Measurements from ENCODE around the gene SPINK2. TPM values are rescaled to one million over a fixed set of nuclear protein-coding genes. Genes with fewer than 3 reads are reported as not detected.

Gene SPINK2, protein sequence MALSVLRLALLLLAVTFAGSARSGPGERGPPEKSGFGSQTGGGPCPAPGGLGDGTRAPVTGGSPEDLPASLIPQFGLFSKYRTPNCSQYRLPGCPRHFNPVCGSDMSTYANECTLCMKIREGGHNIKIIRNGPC
- 1 to 10 TPM in 1 of 8 experiments, under 1 TPM in 1, not detected in 6; 0.81 to 3.4 TPM for total RNA-seq

DNA sequence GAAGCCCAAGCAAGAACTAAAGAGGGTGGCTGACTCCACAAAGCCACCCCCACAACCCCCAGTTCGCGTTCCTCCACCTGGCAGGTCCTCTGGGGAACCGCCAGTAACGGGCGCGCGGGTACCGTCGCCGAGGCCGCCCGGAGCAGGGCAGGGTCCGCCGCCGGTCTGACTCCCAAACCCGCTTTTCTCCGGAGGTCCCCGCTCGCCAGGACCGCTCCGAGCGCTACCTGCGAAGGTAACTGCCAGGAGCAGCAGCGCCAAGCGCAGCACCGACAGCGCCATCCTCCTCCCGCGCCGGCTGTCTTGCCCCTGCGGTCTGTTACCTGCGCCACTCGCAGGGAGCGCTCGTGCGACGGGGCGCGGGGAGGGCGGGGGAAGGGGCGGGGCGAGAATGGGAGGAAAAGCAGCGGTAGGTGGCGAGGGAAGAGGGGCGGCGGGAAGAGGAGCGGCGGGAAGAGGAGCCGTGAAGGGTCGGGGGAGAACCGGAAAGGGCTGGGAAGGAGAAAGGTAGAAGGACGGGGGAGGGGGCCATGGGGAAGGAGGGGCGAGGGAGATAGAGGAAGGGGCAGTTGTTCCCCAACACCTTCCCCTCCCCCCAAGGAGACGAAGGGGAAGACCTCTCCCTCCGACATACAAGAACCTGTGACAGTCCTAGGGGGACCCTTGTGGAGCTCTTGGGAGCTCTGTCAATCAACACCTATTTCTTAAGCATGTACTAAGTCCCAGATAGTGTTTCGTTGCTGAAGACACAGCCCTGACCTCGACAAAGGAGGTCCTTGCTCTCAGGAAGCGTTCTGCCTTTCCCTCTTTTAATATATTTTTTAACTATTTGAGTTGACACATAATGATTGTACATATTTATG lies at the start of gene SPINK2:
Gene SPINK2 (minus strand): TSS at position 321 of the 863 bp plus-strand sequence. CDS start 39 bp downstream, at position 282.
- in situ Hi-C loops (cut with MboI; ENCODE audit: low pct_unique_long_range_greater_than_20kb in 2 of 9, low sequenced_read_pairs in 9 of 9, unreplicated experiment in 9 of 9) = loop anchor here in 1 of 9 experiments (25.0 kb wide), 1 partner anchor 259 kb away; no protein-coding TSS in a partner anchor
- ATAC-seq (replicated peaks in 6 of 8) = peak in 7 of 8 experiments; percentile 55 to 97 (median 85)
- peak within 1 kb of the TSS; percentile 20 to 48 (median 33) for H3K4me3 ChIP-seq
- no peaks in the 10 kb centered on the region for H3K4me1 ChIP-seq (replicated peaks in 1 of 2)
- H3K27ac ChIP-seq = no peak within 1 kb of the TSS
- WGBS, 10 experiments = 0 to 60% (median 29%) methylated on average over 1 to 3 of the region's 58 CpGs; no CpG with 5 or more reads in 5 of the 10 experiments

DNA sequence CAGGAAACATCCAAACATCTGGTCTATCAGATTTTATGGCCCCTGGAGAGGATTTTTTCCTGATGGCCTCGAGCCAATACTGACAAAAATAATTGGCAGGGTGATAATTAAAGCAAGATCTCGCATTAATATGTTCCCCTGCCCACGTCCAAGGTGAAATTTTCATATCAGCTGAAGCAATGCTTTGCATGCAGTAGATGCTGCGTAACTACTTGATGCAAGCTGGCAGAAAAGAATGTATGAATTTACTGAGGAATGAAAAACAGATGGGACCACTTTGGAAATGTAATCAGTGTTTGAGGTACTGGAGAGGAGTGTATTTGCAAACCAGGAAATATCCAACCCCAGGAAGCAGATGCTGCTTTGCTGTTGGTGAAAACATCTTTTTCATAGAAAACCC lies 49.4 kb upstream of the SPINK2 start:
- Histone ChIP-seq H3K4me1 (replicated peaks in 1 of 2) (peaks cover 4 to 8% of the 10 kb centered on the region in 2 donors), H3K27ac (no peak overlapping the region), H3K4me3 (no peak overlapping the region)
- ATAC-seq (replicated peaks in 6 of 8) = peak; percentile 27 to 95 (median 46)
- WGBS, 10 experiments = 0 to 80% (median 38%) methylated on average over 1 to 4 of the region's 4 CpGs; no CpG with 5 or more reads in 1 of the 10 experiments
- in situ Hi-C loops (cut with MboI; ENCODE audit: low pct_unique_long_range_greater_than_20kb in 2 of 9, low sequenced_read_pairs in 9 of 9, unreplicated experiment in 9 of 9) = no loop called here

DNA sequence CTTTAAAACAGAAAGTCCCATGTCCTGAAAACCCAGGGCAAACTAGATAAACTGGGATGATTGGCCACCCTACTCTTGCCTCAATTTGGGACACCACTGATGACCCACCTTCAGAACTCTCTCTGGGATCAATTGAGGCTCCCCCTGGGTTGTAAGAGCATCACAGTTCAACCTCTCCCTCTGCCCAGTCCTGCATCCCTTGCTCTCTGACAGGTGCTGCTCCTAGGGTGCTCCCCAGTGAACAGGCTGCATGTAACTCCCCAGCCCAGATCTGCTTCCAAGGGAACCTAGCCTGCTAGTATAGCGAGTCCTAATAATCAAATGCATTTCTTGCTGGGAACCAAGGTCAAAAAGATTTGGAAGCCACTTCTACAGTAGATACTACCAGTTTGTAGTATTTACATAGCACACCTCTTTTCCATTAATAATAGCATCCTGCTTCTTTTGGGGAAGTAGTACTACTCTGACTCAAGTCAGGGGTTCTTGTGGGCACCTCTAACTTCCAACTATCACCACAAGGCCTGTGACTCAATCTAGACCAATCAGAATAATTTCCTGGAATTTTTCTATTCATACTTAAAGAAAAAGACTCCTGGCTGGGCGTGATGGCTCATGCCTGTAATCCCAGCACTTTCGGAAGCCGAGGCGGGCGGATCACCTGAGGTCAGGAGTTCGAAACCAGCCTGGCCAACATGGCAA lies 42.1 kb upstream of the SPINK2 start:
- Histone ChIP-seq H3K27ac (no peak overlapping the region), H3K4me3 (no peak overlapping the region), H3K4me1 (replicated peaks in 1 of 2) (no peaks in the 10 kb centered on the region)
- WGBS, 10 experiments = 40 to 95% (median 92%) methylated on average over 1 to 5 of the region's 7 CpGs; no CpG with 5 or more reads in 4 of the 10 experiments
- ATAC-seq (replicated peaks in 6 of 8) = no peak
- in situ Hi-C loops (cut with MboI; ENCODE audit: low pct_unique_long_range_greater_than_20kb in 2 of 9, low sequenced_read_pairs in 9 of 9, unreplicated experiment in 9 of 9) = no loop called here

DNA sequence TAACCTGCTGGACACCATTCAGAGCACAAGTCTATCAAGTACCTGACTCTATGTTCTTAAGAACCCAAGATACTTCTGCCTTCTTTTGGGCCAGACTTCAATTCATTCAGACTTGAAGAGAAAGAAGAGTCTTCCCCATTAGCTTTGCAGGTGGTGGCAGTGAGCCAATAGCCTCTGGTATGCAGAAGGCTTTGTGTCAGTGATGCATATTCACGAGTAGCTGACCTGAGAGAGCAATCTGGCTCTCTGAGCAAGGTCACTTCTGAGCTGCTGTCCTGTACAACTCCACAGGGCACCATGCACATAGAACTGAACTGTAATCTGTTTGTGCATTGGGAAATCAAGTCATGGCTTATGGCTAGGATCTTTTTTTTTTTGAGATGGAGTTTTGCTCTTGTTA lies 39.9 kb upstream of the SPINK2 start:
- H3K27ac ChIP-seq = no peak overlapping the region
- H3K4me3 ChIP-seq = no peak overlapping the region
- WGBS, 10 experiments = 0 to 40% (median 33%) methylated on average over 1 of the region's 1 CpG; no CpG with 5 or more reads in 7 of the 10 experiments
- in situ Hi-C loops (cut with MboI; ENCODE audit: low pct_unique_long_range_greater_than_20kb in 2 of 9, low sequenced_read_pairs in 9 of 9, unreplicated experiment in 9 of 9) = no loop called here
- H3K4me1 ChIP-seq (replicated peaks in 1 of 2) = no peaks in the 10 kb centered on the region
- ATAC-seq (replicated peaks in 6 of 8) = peak in 4 of 8 experiments; percentile 19 to 64 (median 40)

DNA sequence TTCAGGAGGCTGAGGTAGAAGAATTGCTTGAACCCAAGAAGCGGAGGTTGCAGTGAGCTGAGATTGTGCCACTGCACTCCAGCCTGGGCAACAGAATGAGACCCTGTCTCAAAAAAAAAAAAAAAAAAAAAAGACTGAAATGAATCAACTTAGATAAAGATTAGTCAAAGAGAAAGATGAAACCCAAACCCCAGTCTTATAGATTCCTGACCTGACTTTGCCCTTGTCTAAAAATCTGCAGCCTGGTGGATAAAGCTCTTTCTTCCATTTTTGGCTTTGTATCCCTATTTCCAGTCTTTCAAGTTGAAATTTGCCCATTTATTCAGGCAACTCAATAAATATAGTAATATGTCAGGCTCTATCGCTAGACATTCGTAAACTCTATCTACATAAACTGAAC lies 39.3 kb upstream of the SPINK2 start:
- 52 to 100% (median 89%) methylated on average over 1 to 3 of the region's 3 CpGs; no CpG with 5 or more reads in 3 of the 10 experiments for WGBS, 10 experiments
- Histone ChIP-seq H3K4me3 (no peak overlapping the region), H3K27ac (no peak overlapping the region), H3K4me1 (replicated peaks in 1 of 2) (no peaks in the 10 kb centered on the region)
- ATAC-seq (replicated peaks in 6 of 8) = no peak
- in situ Hi-C loops (cut with MboI; ENCODE audit: low pct_unique_long_range_greater_than_20kb in 2 of 9, low sequenced_read_pairs in 9 of 9, unreplicated experiment in 9 of 9) = no loop called here

DNA sequence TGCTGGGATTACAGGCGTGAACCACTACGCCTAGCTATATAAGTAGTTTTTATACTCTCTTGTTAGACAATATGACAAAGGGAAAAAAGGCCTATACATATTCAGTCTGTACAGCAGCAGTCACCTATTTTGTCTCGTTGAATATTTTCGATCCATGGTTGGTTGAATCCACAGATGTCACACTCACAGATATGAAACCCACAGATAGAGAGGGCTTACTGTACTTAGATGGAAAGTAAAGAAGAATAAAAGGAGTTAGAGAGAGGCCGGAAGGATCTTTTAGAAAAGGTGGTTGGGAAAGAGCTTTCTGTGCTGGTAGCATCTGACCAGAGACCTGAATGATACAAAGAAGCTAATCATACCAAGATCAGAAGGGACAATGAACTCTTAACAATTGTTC lies 38.3 kb upstream of the SPINK2 start:
- H3K27ac ChIP-seq = no peak overlapping the region
- no peaks in the 10 kb centered on the region for H3K4me1 ChIP-seq (replicated peaks in 1 of 2)
- in situ Hi-C loops (cut with MboI; ENCODE audit: low pct_unique_long_range_greater_than_20kb in 2 of 9, low sequenced_read_pairs in 9 of 9, unreplicated experiment in 9 of 9) = no loop called here
- no peak overlapping the region for H3K4me3 ChIP-seq
- WGBS, 10 experiments = 40 to 100% (median 93%) methylated on average over 1 to 5 of the region's 5 CpGs
- ATAC-seq (replicated peaks in 6 of 8) = no peak

DNA sequence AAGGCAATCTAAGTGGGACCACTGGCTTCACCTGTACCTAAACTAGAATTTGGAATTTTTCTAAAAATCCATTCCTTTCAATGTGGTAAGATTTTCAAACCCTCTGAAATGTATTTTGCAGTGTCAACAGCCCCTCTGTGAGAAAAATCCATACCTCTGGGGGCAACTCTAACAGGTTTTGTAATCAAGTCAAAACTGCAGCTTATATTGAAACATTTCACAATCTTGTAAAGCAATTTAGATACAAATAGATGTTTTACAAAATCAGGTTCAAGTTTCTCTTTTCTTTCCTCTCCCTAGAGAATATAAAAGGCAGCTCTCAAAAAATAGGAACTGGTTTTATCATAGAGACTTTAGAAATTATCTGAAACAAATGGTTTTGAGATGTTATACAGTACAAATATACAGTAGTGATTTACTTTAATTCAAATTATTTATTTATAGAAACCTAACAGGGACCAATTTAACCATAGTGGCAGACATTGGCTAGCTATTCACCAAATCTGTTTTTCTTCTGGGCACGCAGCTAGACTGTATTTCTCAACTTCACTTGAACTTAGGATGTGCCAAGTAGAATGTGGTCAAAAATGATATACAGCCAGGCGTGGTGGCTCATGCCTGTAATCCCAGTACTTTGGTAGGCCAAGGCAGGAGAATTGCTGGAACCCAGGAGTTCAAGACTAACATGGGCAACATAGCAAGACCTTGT lies 36.3 kb upstream of the SPINK2 start:
- Histone ChIP-seq H3K27ac (no peak overlapping the region), H3K4me3 (no peak overlapping the region), H3K4me1 (replicated peaks in 1 of 2) (no peaks in the 10 kb centered on the region)
- WGBS, 10 experiments = 0 to 100% (median 61%) methylated on average over 1 to 2 of the region's 2 CpGs; no CpG with 5 or more reads in 2 of the 10 experiments
- no peak for ATAC-seq (replicated peaks in 6 of 8)
- in situ Hi-C loops (cut with MboI; ENCODE audit: low pct_unique_long_range_greater_than_20kb in 2 of 9, low sequenced_read_pairs in 9 of 9, unreplicated experiment in 9 of 9) = no loop called here

DNA sequence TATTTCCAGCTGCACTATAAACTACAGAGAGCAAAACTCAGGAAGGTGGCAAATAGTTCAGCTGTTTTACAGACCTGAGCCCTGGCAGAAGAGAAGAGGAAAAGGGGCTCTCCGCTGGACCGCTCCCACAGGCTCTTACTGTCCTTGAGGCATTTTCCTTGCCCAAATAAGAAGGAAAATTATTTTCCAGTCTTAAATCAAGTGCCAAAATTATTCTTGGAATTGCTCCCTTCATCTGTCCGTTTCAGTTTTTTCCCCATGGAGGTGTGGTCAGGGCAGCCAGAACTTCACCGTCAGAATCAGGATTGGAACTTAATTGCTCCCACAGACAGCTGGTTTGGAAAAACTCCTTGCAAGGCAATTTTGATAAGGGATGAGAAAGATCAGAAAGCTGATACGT lies 35.2 kb upstream of the SPINK2 start:
- WGBS, 10 experiments = 0 to 100% (median 68%) methylated on average over 1 to 4 of the region's 5 CpGs
- no peak for ATAC-seq (replicated peaks in 6 of 8)
- no peaks in the 10 kb centered on the region for H3K4me1 ChIP-seq (replicated peaks in 1 of 2)
- no peak overlapping the region for H3K27ac ChIP-seq
- no peak overlapping the region for H3K4me3 ChIP-seq
- in situ Hi-C loops (cut with MboI; ENCODE audit: low pct_unique_long_range_greater_than_20kb in 2 of 9, low sequenced_read_pairs in 9 of 9, unreplicated experiment in 9 of 9) = no loop called here

DNA sequence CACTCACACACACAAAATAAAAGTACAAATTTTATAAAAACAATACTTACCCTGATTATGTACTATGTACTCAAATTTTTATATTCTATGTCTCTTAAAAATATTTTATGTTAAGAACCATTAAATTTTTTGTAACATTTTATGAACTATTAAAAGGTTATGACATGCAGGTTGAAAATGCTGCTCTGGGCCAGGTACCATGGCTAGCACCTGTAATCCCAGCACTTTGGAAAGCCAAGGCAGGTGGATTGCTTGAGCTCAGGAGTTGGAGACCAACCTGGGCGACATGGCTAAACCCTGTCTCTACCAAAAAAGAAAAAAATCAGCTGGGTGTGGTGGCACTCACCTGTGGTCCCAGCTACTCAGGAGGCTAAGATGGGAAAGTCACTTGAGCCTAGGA lies 29.4 kb upstream of the SPINK2 start:
- no peaks in the 10 kb centered on the region for H3K4me1 ChIP-seq (replicated peaks in 1 of 2)
- 0 to 60% (median 0%) methylated on average over 1 of the region's 1 CpG; no CpG with 5 or more reads in 6 of the 10 experiments for WGBS, 10 experiments
- in situ Hi-C loops (cut with MboI; ENCODE audit: low pct_unique_long_range_greater_than_20kb in 2 of 9, low sequenced_read_pairs in 9 of 9, unreplicated experiment in 9 of 9) = no loop called here
- no peak overlapping the region for H3K4me3 ChIP-seq
- no peak for ATAC-seq (replicated peaks in 6 of 8)
- H3K27ac ChIP-seq = no peak overlapping the region

DNA sequence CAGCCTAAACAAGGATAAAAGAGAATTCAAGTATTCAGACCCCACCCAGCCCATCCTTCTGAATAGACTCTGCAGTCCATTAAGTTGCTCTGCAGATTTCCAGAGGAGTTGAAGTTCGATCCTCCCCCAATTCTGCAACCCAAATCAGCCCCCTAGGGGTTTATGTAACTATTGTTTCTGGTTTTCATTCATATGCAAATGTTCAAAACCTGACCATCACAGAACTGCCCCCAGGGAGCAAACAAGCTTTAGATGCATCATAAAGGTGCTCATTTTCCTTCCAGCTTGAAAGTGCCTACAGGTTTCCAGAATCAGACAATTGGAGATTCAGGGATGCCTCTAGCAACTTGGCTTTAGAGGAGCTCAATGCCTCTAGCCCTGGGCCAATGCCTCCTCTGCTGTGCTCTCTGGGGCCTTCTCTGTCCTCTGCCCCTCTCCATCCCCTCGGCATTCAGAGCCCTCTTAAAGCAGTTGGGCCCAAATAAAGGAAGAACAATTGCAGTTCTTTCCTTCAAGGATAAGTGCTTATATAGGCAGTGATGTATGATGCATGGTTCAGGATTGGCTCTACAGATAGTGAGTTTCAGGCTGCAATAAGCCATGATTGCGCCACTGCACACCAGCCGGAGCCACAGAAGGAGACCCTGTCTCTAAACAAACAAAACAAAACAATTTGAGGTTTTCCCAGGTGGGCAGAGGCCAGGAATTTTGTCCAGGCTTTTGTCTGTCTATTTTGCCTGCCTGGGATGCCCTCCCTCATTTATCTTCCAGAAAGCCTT lies 23.5 kb upstream of the SPINK2 start:
- 30 to 94% (median 46%) methylated on average over 1 to 4 of the region's 4 CpGs; no CpG with 5 or more reads in 2 of the 10 experiments for WGBS, 10 experiments
- peak in 3 of 8 experiments; percentile 47 to 78 (median 66) for ATAC-seq (replicated peaks in 6 of 8)
- no peak overlapping the region for H3K27ac ChIP-seq
- H3K4me1 ChIP-seq (replicated peaks in 1 of 2) = peaks cover 0 to 6% of the 10 kb centered on the region in 2 donors
- H3K4me3 ChIP-seq = no peak overlapping the region
- in situ Hi-C loops (cut with MboI; ENCODE audit: low pct_unique_long_range_greater_than_20kb in 2 of 9, low sequenced_read_pairs in 9 of 9, unreplicated experiment in 9 of 9) = no loop called here

DNA sequence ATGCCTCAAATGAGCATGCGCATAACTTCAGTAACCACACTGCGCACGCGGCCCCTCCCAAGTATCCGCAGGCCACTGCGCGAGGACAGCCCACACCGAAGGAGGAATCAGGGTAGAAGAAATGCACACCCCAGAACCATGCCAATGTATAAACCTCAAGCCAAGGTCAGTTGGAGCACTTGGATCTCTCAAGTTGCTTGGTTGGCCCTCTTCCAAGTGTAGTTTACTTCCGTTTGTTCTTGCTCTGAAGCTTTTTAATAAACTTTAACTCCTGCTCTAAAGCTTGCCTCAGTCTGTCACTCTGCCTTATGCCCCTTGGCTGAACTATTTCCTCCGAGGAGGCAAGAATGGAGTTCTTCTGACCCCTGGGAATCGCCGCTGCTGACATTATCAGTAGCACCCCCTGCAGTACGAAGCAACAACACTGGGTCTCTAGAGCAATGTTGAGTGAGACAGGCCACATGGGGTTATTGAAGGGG lies 22.0 kb upstream of the SPINK2 start:
- Histone ChIP-seq H3K4me3 (no peak overlapping the region), H3K27ac (no peak overlapping the region), H3K4me1 (replicated peaks in 1 of 2) (peaks cover 0 to 6% of the 10 kb centered on the region in 2 donors)
- WGBS, 10 experiments = 35 to 100% (median 62%) methylated on average over 1 to 12 of the region's 13 CpGs; no CpG with 5 or more reads in 1 of the 10 experiments
- in situ Hi-C loops (cut with MboI; ENCODE audit: low pct_unique_long_range_greater_than_20kb in 2 of 9, low sequenced_read_pairs in 9 of 9, unreplicated experiment in 9 of 9) = no loop called here
- peak in 1 of 8 experiments; percentile 48 for ATAC-seq (replicated peaks in 6 of 8)

DNA sequence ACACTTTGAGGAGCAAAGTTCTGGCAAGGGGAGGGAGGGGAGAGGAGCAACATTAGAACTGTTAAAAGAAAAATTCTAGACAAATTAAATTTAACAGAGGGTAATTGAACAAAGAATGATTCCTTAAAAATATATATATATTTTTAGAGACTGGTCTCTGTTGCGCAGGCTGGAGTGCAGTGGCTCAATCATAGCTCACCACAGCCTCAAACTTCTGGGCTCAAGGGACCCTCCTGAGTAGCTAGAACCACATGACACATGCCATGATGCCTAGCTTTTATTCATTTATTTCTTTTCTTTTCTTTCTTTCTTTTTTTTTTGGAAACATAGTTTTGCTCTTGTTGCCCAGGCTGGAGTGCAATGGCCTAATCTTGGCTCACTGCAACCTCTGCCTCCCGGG lies 19.1 kb upstream of the SPINK2 start:
- no peak overlapping the region for H3K4me3 ChIP-seq
- H3K4me1 ChIP-seq (replicated peaks in 1 of 2) = peaks cover 0 to 6% of the 10 kb centered on the region in 2 donors
- ATAC-seq (replicated peaks in 6 of 8) = no peak
- WGBS, 10 experiments = 86 to 100% (median 100%) methylated on average over 1 to 2 of the region's 2 CpGs; no CpG with 5 or more reads in 3 of the 10 experiments
- in situ Hi-C loops (cut with MboI; ENCODE audit: low pct_unique_long_range_greater_than_20kb in 2 of 9, low sequenced_read_pairs in 9 of 9, unreplicated experiment in 9 of 9) = no loop called here
- H3K27ac ChIP-seq = no peak overlapping the region
